ENCODE results near the gene CWC15.
"Not testable (repeated sequence)": the region's sequence is repeated elsewhere in the genome, so short reads cannot be mapped to it uniquely, and the experiment has no call there.

The CWC15 gene

DNA sequence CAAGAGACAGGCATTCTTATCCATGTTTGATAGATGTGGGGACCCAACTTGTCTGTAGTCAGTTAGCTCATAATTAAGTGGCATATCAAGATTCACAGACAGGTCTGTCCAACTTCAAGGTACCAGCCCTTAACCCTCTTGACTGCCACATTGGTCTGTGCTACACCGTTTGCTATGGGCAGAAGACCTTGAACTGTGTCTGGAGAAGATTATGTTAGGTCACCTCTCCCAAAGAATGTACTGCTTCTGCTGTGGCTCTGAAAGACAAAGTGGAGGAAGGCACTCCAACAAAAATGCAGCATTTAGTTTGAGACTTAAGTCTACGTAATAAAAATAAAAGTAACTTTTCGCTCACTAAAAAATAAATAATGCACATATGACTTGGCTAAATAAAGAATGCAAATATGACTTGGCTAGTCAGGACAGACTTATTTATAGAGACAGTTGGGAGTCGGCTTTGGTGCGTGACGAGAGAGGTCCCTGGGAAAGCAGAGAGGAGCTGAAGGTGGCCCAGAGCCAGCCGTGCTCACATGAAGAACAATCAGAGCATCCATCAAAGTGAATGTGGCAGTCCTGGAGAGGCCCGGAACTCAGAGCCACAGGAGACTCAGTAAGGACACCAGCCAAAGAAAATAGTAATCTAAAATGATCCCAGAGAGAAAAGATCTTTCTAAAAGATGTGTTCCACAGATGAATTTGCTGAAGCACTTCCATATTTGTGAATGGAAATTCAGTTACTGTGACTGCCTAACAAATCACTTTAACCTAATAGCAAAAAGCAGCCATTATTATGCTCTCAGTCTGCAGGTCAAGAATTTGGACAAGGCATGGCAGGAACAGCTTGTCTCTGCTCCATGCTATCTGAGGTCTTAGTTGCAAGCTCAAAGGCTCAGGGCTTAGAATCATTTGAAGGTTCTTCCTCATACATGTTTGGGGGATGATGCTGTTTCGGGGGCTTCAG lies 35.0 kb downstream of the CWC15 start:
- no peak overlapping the region for H3K4me3 ChIP-seq (ENCODE audit: low read depth, low read length)
- DNase-seq (ENCODE audit: low read depth): no peak
- TF ChIP-seq, protein P1, sequence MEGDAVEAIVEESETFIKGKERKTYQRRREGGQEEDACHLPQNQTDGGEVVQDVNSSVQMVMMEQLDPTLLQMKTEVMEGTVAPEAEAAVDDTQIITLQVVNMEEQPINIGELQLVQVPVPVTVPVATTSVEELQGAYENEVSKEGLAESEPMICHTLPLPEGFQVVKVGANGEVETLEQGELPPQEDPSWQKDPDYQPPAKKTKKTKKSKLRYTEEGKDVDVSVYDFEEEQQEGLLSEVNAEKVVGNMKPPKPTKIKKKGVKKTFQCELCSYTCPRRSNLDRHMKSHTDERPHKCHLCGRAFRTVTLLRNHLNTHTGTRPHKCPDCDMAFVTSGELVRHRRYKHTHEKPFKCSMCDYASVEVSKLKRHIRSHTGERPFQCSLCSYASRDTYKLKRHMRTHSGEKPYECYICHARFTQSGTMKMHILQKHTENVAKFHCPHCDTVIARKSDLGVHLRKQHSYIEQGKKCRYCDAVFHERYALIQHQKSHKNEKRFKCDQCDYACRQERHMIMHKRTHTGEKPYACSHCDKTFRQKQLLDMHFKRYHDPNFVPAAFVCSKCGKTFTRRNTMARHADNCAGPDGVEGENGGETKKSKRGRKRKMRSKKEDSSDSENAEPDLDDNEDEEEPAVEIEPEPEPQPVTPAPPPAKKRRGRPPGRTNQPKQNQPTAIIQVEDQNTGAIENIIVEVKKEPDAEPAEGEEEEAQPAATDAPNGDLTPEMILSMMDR (IDR thresholded peaks at IDR 0.05; ENCODE audit: low read depth, low read length, missing control alignments): no peak

DNA sequence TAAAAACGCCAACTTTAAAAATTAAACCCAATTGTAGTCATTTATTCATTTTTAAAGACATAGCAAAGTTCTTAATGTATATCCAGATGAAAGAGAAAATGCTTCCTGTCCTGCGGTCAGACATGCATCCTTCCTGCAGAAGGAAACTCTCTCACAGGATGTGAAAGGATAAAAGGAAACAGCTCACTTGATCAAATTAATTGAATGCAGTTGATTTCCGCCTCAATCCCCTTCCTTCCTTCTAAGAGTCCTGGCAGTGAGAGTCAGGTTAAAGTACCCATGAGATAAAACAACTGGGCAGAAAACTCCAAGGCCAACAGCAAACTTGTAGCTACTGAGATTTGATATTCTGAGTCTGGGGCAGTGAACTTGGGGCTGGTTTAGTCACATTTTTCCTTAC lies 38.5 kb downstream of the CWC15 start:
- H3K4me3 ChIP-seq (ENCODE audit: low read depth, low read length): no peak overlapping the region
- DNase-seq (ENCODE audit: low read depth): no peak
- TF ChIP-seq, protein P1 (IDR thresholded peaks at IDR 0.05; ENCODE audit: low read depth, low read length, missing control alignments): no peak

DNA sequence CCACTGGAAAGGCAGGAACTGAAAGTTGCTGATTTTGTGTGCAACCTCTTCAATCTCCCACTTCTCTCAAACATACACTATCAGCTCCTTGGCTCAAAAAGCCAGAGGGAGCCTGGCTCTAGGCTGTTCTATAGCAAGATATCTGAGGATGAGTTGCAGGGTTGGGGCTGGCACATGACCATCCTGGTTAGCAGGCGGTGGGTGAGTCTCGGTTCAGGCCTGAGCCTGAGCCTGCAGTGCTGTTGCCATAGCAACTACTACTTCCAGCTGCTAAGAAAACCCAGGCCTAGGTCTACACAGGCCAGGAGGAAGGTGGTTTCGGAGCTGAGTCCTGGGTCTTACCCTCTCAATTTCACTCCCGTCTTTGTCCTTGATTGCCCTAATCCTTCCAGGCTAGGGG lies 39.0 kb downstream of the CWC15 start:
- H3K4me3 ChIP-seq (ENCODE audit: low read depth, low read length): no peak overlapping the region
- DNase-seq (ENCODE audit: low read depth): no peak
- TF ChIP-seq, protein P1 (IDR thresholded peaks at IDR 0.05; ENCODE audit: low read depth, low read length, missing control alignments): no peak

DNA sequence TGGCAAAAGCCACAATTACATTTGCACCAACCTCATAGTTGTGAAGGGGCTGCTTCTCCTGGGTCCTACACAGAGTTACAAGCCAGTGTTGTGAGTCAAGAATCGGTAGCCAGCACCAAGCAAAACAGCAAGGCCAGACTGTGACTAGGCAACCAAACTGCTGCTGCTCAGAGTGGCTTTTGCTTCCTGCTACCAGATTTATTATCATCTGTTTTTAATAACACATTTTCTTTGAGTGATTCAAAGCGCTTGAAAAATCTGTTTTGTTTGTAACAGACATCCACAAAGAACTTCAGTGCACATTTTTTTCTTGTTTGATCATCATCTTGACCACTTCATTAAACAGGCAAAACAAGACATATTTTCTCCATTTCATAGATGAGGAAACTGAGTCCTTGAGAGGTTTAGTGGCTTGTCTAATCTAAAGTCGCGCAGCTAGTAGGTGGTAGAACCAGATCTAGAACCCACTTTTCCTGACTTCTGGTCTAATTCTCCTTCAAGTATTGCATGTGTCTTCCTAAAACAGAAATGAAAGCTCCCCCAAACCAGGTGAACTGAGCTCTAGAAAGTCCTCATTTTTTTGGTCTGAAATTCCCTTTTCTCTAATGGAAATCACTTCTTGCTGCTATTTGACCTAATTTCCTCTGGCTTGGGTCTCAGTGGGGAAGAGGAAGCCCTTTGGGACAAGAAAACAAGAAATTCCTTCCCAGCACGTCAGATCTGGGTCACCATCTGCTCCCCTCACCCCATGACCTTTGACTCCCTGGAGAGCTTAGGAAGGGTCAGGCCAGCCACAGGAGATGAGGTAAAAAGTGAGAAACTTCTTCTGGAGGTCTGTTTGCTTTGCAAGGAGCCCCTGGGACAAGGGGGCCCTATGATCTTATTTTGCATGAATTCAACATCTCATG lies 39.9 kb downstream of the CWC15 start:
- DNase-seq (ENCODE audit: low read depth): no peak
- H3K4me3 ChIP-seq (ENCODE audit: low read depth, low read length): no peak overlapping the region
- TF ChIP-seq, protein P1 (IDR thresholded peaks at IDR 0.05; ENCODE audit: low read depth, low read length, missing control alignments): no peak

DNA sequence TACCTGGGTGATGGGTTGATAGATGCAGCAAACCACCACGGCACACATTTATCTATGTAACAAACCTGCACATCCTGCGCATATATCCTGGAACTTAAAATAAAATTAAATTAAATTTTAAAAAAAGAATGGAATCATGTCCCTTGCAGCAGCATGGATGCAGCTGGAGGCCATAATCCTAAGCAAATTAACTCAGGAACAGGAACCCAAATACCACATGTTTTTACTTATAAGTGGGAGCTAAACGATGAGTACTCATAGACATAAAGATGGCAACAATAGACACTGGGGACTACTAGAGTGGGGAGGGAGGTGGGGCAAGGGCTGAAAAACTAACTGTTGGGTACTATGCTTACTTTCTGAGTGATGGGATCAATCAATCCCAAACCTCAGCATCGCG lies 40.9 kb downstream of the CWC15 start:
- no peak overlapping the region for H3K4me3 ChIP-seq (ENCODE audit: low read depth, low read length)
- no peak for DNase-seq (ENCODE audit: low read depth)
- TF ChIP-seq, protein P1 (IDR thresholded peaks at IDR 0.05; ENCODE audit: low read depth, low read length, missing control alignments): no peak

DNA sequence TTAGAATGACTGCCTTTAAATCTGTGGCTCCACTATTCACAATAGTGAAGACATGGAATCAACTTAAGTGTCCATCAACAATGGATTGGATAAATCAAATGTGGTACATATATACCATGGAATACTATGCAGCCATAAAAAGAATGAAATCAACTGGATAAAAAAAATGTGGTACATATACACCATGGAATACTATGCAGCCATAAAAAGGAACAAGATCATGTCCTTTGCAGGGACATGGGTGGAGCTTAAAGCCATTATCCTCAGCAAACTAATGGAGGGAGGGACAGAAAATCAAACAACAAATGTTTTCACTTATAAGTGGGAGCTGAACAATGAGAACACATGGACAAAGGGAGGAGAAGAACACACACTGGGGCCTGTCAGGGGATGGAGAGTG lies 41.3 kb downstream of the CWC15 start:
- not testable (repeated sequence) for DNase-seq (ENCODE audit: low read depth); H3K4me3 ChIP-seq (ENCODE audit: low read depth, low read length)
